Right renal cortex interstitium (tissue), 3 donors: Measurements from ENCODE around the gene AKAP12. TPM values are rescaled to one million over a fixed set of nuclear protein-coding genes. Genes with fewer than 3 reads are reported as not detected.

Source experiments
- DNase-seq, 3 donors: peaks; one replicate each; pipeline ENCODE4 v3.0.0-alpha.2; 2013; ENCODE audit warnings: low read depth in 3 of 3, low spot score in 2 of 3
- polyA plus RNA-seq, 3 donors: library from polyadenylated mRNA; unstranded; fragments of 120-200 nt; gene quantifications; one replicate each; pipeline ENCODE4 v1.2.1, GENCODE V29; 2013; ENCODE audit not compliant: insufficient read length in 3 of 3

The AKAP12 gene
- polyA plus RNA-seq, 3 donors: 157 to 182 (median 166) TPM

- DNase-seq: no peak
These were observed 2.9 kb upstream of the AKAP12 start for GRCh38 chr6:151236668-151237401.

GRCh38 chr6:151240036-151240685 is 394 bp downstream of the AKAP12 start:
- peak in 2 of 3 donors; percentile 78 to 79 for DNase-seq

- no peak for DNase-seq
These were observed 1.2 kb downstream of the AKAP12 start for GRCh38 chr6:151240791-151241642.

- no peak for DNase-seq
These were observed 2.1 kb downstream of the AKAP12 start for GRCh38 chr6:151241853-151242252.

GRCh38 chr6:151242420-151242861 is 2.7 kb downstream of the AKAP12 start:
- no peak for DNase-seq

GRCh38 chr6:151243481-151243880 is 3.7 kb downstream of the AKAP12 start:
- DNase-seq: no peak

GRCh38 chr6:151247490-151247889 is 7.7 kb downstream of the AKAP12 start:
- DNase-seq: no peak

GRCh38 chr6:151248295-151248694 is 8.5 kb downstream of the AKAP12 start:
- DNase-seq: no peak

- no peak for DNase-seq
These were observed 12.9 kb downstream of the AKAP12 start for GRCh38 chr6:151252634-151253033.

GRCh38 chr6:151254451-151255081 is 14.8 kb downstream of the AKAP12 start:
- DNase-seq: no peak

- DNase-seq: no peak
These were observed 16.0 kb downstream of the AKAP12 start for GRCh38 chr6:151255811-151256210.

- no peak for DNase-seq
These were observed 18.2 kb downstream of the AKAP12 start for GRCh38 chr6:151257985-151258445.

- DNase-seq: no peak
These were observed 20.4 kb downstream of the AKAP12 start for GRCh38 chr6:151260205-151260604.

- no peak for DNase-seq
These were observed 23.3 kb downstream of the AKAP12 start for GRCh38 chr6:151263035-151263434.

- no peak for DNase-seq
These were observed 24.2 kb downstream of the AKAP12 start for GRCh38 chr6:151263967-151264366.

GRCh38 chr6:151265282-151265681 is 25.5 kb downstream of the AKAP12 start:
- DNase-seq: no peak

GRCh38 chr6:151269321-151269995 is 29.7 kb downstream of the AKAP12 start:
- DNase-seq: no peak

- DNase-seq: no peak
These were observed 35.4 kb downstream of the AKAP12 start for GRCh38 chr6:151275121-151275520.

GRCh38 chr6:151275566-151275965 is 35.8 kb downstream of the AKAP12 start:
- DNase-seq: no peak

- no peak for DNase-seq
These were observed 36.5 kb downstream of the AKAP12 start for GRCh38 chr6:151276112-151276740.
